ENCODE data around the gene RPL6. TPM values are rescaled to one million over a fixed set of nuclear protein-coding genes. Genes with fewer than 3 reads are reported as not detected.
"Not testable (repeated sequence)": the region's sequence is repeated elsewhere in the genome, so short reads cannot be mapped to it uniquely, and the experiment has no call there.

RPL6 gene
- total RNA-seq, 1 donor from 2014 or later: 2,771 TPM

DNA sequence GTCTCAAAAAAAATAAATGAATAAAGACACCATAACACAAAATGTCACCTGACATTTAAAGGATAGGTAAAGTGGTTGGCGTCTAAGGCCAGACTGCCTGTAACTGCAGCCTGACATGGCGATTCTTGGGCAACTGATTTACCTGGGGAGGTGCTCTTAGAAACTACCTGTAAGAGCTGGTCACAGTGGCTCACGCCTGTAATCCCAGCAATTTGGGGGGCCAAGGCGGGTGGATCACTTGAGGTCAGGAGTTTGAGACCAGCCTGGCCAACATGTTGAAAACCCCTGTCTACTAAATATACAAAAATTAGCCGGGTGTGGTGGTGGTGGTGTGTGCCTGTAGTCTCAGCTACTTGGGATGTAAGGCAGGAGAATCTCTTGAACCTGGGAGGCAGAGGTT lies 8.4 kb downstream of the RPL6 start:
- Histone ChIP-seq H3K27me3 (ENCODE audit: control insufficient read depth, insufficient read depth, low read length) (no peaks in the 10 kb centered on the region), H3K4me3 (ENCODE audit: low read depth, low read length) (no peak overlapping the region), H3K36me3 (ENCODE audit: control insufficient read depth, insufficient read depth, low read length) (no peaks in the 10 kb centered on the region)
- DNase-seq (ENCODE audit: low read depth): no peak
- TF ChIP-seq, protein P1, sequence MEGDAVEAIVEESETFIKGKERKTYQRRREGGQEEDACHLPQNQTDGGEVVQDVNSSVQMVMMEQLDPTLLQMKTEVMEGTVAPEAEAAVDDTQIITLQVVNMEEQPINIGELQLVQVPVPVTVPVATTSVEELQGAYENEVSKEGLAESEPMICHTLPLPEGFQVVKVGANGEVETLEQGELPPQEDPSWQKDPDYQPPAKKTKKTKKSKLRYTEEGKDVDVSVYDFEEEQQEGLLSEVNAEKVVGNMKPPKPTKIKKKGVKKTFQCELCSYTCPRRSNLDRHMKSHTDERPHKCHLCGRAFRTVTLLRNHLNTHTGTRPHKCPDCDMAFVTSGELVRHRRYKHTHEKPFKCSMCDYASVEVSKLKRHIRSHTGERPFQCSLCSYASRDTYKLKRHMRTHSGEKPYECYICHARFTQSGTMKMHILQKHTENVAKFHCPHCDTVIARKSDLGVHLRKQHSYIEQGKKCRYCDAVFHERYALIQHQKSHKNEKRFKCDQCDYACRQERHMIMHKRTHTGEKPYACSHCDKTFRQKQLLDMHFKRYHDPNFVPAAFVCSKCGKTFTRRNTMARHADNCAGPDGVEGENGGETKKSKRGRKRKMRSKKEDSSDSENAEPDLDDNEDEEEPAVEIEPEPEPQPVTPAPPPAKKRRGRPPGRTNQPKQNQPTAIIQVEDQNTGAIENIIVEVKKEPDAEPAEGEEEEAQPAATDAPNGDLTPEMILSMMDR (IDR thresholded peaks at IDR 0.05; ENCODE audit: insufficient read depth, low read length, poor library complexity, severe bottlenecking): no peak

DNA sequence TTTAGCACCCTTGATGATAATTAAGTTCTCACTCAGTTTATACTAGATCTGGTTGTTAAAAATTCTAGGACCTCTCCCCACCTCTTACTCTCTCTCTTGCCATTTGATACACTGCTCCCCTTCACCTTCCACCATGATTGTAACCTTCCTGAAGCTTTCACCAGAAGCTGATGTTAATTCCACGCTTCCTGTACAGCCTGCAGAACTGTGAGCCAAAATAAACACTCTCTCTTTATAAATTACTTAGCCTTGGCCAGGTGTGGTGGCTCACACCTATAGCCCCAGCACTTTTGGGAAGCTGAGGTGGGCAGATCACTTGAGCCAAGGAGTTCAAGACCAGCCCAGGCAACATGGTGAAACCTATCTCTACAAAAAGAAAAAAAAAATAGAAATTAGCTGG lies 16.1 kb downstream of the RPL6 start:
- no peaks in the 10 kb centered on the region for H3K27me3 ChIP-seq (ENCODE audit: control insufficient read depth, insufficient read depth, low read length)
- H3K36me3 ChIP-seq (ENCODE audit: control insufficient read depth, insufficient read depth, low read length): no peaks in the 10 kb centered on the region
- no peak overlapping the region for H3K4me3 ChIP-seq (ENCODE audit: low read depth, low read length)
- DNase-seq (ENCODE audit: low read depth): no peak
- TF ChIP-seq, protein P1 (IDR thresholded peaks at IDR 0.05; ENCODE audit: insufficient read depth, low read length, poor library complexity, severe bottlenecking): no peak

DNA sequence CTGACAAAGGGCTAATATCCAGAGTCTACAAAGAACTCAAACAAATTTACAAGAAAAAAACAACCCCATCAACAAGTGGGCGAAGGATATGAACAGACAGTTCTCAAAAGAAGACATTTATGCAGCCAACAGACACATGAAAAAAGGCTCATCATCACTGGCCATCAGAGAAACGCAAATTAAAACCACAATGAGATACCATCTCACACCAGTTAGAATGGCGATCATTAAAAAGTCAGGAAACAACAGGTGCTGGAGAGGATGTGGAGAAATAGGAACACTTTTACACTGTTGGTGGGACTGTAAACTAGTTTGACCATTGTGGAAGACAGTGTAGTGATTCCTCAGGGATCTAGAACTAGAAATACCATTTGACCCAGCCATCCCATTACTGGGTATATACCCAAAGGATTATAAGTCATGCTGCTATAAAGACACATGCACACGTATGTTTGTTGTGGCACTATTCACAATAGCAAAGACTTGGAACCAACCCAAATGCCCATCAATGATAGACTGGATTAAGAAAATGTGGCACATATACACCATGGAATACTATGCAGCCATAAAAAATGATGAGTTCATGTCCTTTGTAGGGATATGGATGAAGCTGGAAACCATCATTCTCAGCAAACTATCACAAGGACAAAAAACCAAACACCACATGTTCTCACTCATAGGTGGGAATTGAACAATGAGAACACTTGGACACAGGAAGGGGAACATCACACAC lies 19.3 kb downstream of the RPL6 start:
- H3K4me3 ChIP-seq (ENCODE audit: low read depth, low read length); DNase-seq (ENCODE audit: low read depth); H3K27me3 ChIP-seq (ENCODE audit: control insufficient read depth, insufficient read depth, low read length); H3K36me3 ChIP-seq (ENCODE audit: control insufficient read depth, insufficient read depth, low read length): not testable (repeated sequence)

DNA sequence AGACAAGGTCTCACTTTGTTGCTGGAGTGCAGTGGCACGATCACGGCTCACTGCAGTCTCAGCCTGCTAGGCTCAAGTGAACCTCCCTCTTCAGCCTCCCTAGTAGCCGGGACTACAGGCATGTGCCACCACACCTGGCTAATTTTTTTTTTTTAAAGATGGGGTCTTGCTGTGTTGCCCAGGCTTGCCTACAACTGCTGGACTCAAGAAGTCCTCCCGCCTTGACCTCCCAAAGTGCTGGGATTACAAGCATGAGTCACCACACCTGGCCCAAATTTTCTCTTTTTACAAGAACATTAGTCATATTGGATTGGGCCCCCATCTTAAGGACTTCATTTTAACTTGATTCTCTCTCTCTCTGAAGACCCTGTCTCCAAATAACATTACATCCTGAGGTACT lies 20.2 kb downstream of the RPL6 start:
- no peaks in the 10 kb centered on the region for H3K36me3 ChIP-seq (ENCODE audit: control insufficient read depth, insufficient read depth, low read length)
- TF ChIP-seq, protein P1 (IDR thresholded peaks at IDR 0.05; ENCODE audit: insufficient read depth, low read length, poor library complexity, severe bottlenecking): no peak
- H3K4me3 ChIP-seq (ENCODE audit: low read depth, low read length): no peak overlapping the region
- no peak for DNase-seq (ENCODE audit: low read depth)
- no peaks in the 10 kb centered on the region for H3K27me3 ChIP-seq (ENCODE audit: control insufficient read depth, insufficient read depth, low read length)

DNA sequence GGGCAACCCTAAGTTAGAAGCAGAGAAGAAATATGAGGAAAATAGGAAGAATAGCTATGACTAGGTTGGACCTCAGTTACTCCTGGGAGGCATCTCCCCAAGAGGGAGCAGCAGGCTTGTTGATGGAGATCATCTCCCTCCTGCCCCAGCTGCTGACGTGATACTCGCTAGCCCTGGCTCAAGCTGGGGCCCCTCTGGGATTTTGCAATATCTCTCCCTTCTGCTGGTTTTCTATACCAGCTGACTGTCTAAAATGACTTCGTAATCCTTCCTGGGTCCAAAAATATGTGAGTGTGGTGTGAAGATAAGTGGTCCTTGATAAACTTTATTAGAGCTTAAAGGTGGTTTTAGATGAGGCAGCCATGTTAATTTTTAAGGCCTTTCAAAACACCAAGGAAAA lies 22.7 kb downstream of the RPL6 start:
- TF ChIP-seq, protein P1 (IDR thresholded peaks at IDR 0.05; ENCODE audit: insufficient read depth, low read length, poor library complexity, severe bottlenecking): no peak
- DNase-seq (ENCODE audit: low read depth): no peak
- H3K27me3 ChIP-seq (ENCODE audit: control insufficient read depth, insufficient read depth, low read length): no peaks in the 10 kb centered on the region
- H3K36me3 ChIP-seq (ENCODE audit: control insufficient read depth, insufficient read depth, low read length): no peaks in the 10 kb centered on the region
- H3K4me3 ChIP-seq (ENCODE audit: low read depth, low read length): no peak overlapping the region

DNA sequence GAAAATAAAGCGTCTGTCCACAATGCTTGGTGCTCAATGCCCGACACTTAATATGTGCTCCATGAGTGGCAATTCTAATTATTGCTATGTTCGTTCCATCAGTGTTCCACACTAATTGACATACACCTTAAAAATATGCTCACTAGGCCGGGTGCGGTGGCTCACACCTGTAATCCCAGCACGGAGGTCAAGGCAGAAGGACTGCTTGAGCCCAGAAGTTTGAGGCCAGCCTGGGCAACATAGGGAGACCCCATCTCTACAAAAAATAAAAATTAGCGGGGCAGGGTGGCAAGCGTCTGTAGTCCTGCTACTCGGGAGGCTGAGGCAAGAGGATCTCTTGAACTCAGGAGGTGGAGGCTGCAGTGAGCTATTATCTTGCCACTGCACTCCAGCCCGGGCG lies 26.5 kb downstream of the RPL6 start:
- TF ChIP-seq, protein P1 (IDR thresholded peaks at IDR 0.05; ENCODE audit: insufficient read depth, low read length, poor library complexity, severe bottlenecking): no peak
- Histone ChIP-seq H3K4me3 (ENCODE audit: low read depth, low read length) (no peak overlapping the region), H3K36me3 (ENCODE audit: control insufficient read depth, insufficient read depth, low read length) (no peaks in the 10 kb centered on the region), H3K27me3 (ENCODE audit: control insufficient read depth, insufficient read depth, low read length) (no peaks in the 10 kb centered on the region)
- no peak for DNase-seq (ENCODE audit: low read depth)

Measured in kidney epithelial cell (primary cell).